ENCODE measurements around the gene ADK. TPM values are rescaled to one million over a fixed set of nuclear protein-coding genes. Genes with fewer than 3 reads are reported as not detected.

Gene ADK
- total RNA-seq, 1 donor from 2014 or later = 46.1 TPM

DNA sequence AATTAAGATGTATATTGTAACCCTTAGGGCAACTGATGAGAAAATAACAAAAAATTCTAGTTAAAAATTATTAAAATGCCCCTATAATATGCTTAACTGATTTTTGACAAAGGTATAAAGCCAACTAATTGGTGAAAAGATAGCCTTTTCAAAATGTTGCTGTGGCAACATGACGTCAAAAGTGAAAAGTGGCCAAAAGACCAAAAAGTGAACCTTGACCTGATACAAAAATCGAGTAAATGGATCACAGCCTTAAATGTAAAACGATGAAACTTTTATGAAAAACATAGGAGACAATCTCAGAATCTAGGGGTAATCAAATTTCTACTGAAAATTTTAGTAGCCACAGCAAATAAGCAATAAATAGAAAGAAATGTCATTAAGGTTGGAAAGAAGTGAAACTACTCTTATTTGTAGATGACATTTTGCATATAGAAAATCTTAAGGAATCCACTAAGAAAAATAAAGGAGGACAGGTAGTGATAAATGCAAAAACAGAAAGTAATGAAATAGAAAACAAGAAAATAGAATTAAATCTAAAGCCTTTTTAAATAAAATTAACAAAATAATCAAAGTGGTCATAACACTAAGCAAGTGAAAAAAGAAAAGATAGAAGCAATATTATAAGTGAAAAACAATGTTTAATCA lies 285.6 kb downstream of the ADK start:
- POLR2A ChIA-PET = no interaction called here
- H3K36me3 Mint-ChIP-seq (ENCODE audit: low read depth) = peaks cover 37% of the 10 kb centered on the region

DNA sequence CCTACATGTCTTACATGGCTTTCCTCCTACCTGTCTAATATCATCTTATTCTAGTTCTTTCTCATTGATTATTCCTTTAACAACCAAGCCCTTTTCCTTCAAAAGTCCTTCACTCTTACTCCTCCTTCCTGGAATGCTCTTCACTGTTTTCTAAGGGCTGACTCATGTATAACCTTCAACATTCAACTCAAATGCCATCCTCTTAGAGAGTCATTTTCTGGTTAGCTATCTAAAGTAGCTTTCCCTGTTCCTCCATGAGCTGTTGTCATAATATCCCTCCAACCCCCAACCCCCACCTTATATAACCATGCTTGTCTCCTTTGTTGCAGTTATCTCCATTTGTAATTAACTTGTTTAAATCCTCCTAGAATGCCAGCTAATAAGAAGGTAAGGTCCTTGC lies 286.8 kb downstream of the ADK start:
- ATAC-seq (ENCODE audit: low read depth) (no peak), DNase-seq (no peak)
- H3K9me3 Mint-ChIP-seq = no peaks in the 10 kb centered on the region
- H3K27ac Mint-ChIP-seq = no peak overlapping the region
- H3K4me1 Mint-ChIP-seq = no peaks in the 10 kb centered on the region
- H3K27me3 Mint-ChIP-seq = no peaks in the 10 kb centered on the region
- ChIA-PET POLR2A (no interaction called here), CTCF (no interaction called here)
- intact Hi-C loops (cut with micrococcal nuclease) = no loop called here
- H3K36me3 Mint-ChIP-seq (ENCODE audit: low read depth) = peaks cover 40% of the 10 kb centered on the region
- TF ChIP-seq, protein P1, sequence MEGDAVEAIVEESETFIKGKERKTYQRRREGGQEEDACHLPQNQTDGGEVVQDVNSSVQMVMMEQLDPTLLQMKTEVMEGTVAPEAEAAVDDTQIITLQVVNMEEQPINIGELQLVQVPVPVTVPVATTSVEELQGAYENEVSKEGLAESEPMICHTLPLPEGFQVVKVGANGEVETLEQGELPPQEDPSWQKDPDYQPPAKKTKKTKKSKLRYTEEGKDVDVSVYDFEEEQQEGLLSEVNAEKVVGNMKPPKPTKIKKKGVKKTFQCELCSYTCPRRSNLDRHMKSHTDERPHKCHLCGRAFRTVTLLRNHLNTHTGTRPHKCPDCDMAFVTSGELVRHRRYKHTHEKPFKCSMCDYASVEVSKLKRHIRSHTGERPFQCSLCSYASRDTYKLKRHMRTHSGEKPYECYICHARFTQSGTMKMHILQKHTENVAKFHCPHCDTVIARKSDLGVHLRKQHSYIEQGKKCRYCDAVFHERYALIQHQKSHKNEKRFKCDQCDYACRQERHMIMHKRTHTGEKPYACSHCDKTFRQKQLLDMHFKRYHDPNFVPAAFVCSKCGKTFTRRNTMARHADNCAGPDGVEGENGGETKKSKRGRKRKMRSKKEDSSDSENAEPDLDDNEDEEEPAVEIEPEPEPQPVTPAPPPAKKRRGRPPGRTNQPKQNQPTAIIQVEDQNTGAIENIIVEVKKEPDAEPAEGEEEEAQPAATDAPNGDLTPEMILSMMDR (IDR thresholded peaks at IDR 0.05) = no peak
- no peak overlapping the region for H3K4me3 Mint-ChIP-seq

More for the DNA sequence above, 285.6 kb downstream of the ADK start:
- TF ChIP-seq, protein P1 (IDR thresholded peaks at IDR 0.05) = no peak
- no peak overlapping the region for H3K27ac Mint-ChIP-seq
- H3K9me3 Mint-ChIP-seq = no peaks in the 10 kb centered on the region
- CTCF ChIA-PET = no interaction called here
- intact Hi-C loops (cut with micrococcal nuclease) = no loop called here
- ATAC-seq (ENCODE audit: low read depth) (no peak), DNase-seq (no peak)
- no peak overlapping the region for H3K4me3 Mint-ChIP-seq
- H3K4me1 Mint-ChIP-seq = no peaks in the 10 kb centered on the region
- H3K27me3 Mint-ChIP-seq = no peaks in the 10 kb centered on the region

DNA sequence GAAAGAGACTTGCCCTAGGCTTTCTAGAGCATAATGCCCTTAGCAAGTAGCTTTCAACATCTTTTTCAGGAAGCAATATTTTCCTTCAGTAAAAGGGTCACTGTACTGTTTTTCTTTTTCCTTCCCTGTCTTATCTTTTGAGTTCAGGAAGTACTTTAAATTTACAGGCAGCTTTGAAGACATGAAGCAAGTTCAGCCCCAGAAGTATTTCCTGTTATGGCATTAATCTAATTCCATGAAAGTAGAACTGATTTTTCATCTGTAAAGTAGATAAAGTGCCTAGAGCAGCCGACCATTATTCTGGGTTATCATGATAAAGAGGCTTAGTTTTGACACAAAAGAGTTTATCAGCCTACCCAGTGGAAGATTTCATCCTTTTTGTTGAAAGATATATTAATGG lies 288.2 kb downstream of the ADK start:
- Mint-ChIP-seq H3K4me1 (no peaks in the 10 kb centered on the region), H3K36me3 (ENCODE audit: low read depth) (peaks cover 37% of the 10 kb centered on the region), H3K27ac (no peak overlapping the region), H3K27me3 (no peaks in the 10 kb centered on the region), H3K4me3 (no peak overlapping the region), H3K9me3 (no peaks in the 10 kb centered on the region)
- intact Hi-C loops (cut with micrococcal nuclease) = no loop called here
- CTCF ChIA-PET = no interaction called here
- POLR2A ChIA-PET = no interaction called here
- ATAC-seq (ENCODE audit: low read depth) (no peak), DNase-seq (no peak)
- TF ChIP-seq, protein P1 (IDR thresholded peaks at IDR 0.05) = no peak

- no peak overlapping the region for H3K4me3 Mint-ChIP-seq
- H3K9me3 Mint-ChIP-seq = no peaks in the 10 kb centered on the region
- TF ChIP-seq, protein P1 (IDR thresholded peaks at IDR 0.05) = no peak
- intact Hi-C loops (cut with micrococcal nuclease) = no loop called here
- CTCF ChIA-PET = no interaction called here
- ATAC-seq (ENCODE audit: low read depth) = no peak
- no peak for DNase-seq
- H3K4me1 Mint-ChIP-seq = peaks cover 8% of the 10 kb centered on the region
- H3K27me3 Mint-ChIP-seq = no peaks in the 10 kb centered on the region
- H3K27ac Mint-ChIP-seq = no peak overlapping the region
- POLR2A ChIA-PET = interaction anchor here (0.6 kb wide), 1 partner anchor 81 kb away, joined by 3 read pairs; no protein-coding TSS in a partner anchor
- peaks cover 15% of the 10 kb centered on the region for H3K36me3 Mint-ChIP-seq (ENCODE audit: low read depth)
Observed at GRCh38 chr10:74445493-74445892, 294.5 kb downstream of the ADK start.

GRCh38 chr10:74450602-74451001 lies 299.6 kb downstream of the ADK start:
- DNase-seq (no peak), ATAC-seq (ENCODE audit: low read depth) (no peak)
- H3K27me3 Mint-ChIP-seq = no peaks in the 10 kb centered on the region
- peaks cover 2% of the 10 kb centered on the region for H3K4me1 Mint-ChIP-seq
- no peaks in the 10 kb centered on the region for H3K9me3 Mint-ChIP-seq
- no peak overlapping the region for H3K4me3 Mint-ChIP-seq
- ChIA-PET POLR2A (interaction anchor here (0.6 to 0.7 kb wide), 2 partner anchors 61 to 736 kb away, joined by 4 to 8 read pairs; no protein-coding TSS in a partner anchor), CTCF (no interaction called here)
- TF ChIP-seq, protein P1 (IDR thresholded peaks at IDR 0.05) = no peak
- no peak overlapping the region for H3K27ac Mint-ChIP-seq
- peaks cover 26% of the 10 kb centered on the region for H3K36me3 Mint-ChIP-seq (ENCODE audit: low read depth)
- intact Hi-C loops (cut with micrococcal nuclease) = no loop called here

Data from activated B cell treated with CpG ODN at 0.5 μM for 24 hours (primary cell).